ENCODE data around the gene PHF21B.

Gene PHF21B

GRCh38 chr22:44892803-44893730 is 116.7 kb downstream of the PHF21B start:
- no peak for DNase-seq
- ATAC-seq (replicated peaks), result no peak
- Mint-ChIP-seq H3K4me1 (no peaks in the 10 kb centered on the region), H3K36me3 (no peaks in the 10 kb centered on the region), H3K27me3 (no peaks in the 10 kb centered on the region), H3K27ac (peak overlapping the region; percentile 56), H3K4me3 (no peak overlapping the region), H3K9me3 (no peaks in the 10 kb centered on the region)

GRCh38 chr22:44892243-44892642 is 117.6 kb downstream of the PHF21B start:
- Mint-ChIP-seq H3K36me3 (no peaks in the 10 kb centered on the region), H3K27me3 (no peaks in the 10 kb centered on the region), H3K4me3 (no peak overlapping the region), H3K27ac (no peak overlapping the region), H3K9me3 (no peaks in the 10 kb centered on the region), H3K4me1 (no peaks in the 10 kb centered on the region)
- DNase-seq (no peak), ATAC-seq (replicated peaks) (no peak)

GRCh38 chr22:44891791-44892190 is 118.0 kb downstream of the PHF21B start:
- Mint-ChIP-seq H3K36me3 (no peaks in the 10 kb centered on the region), H3K27ac (no peak overlapping the region), H3K9me3 (no peaks in the 10 kb centered on the region), H3K4me1 (no peaks in the 10 kb centered on the region), H3K4me3 (no peak overlapping the region), H3K27me3 (no peaks in the 10 kb centered on the region)
- no peak for ATAC-seq (replicated peaks)
- no peak for DNase-seq

- Mint-ChIP-seq H3K4me3 (no peak overlapping the region), H3K4me1 (no peaks in the 10 kb centered on the region), H3K27me3 (no peaks in the 10 kb centered on the region), H3K27ac (no peak overlapping the region), H3K9me3 (no peaks in the 10 kb centered on the region), H3K36me3 (no peaks in the 10 kb centered on the region)
- ATAC-seq (replicated peaks) (no peak), DNase-seq (no peak)
Measured at GRCh38 chr22:44891293-44891747, 118.5 kb downstream of the PHF21B start.

- no peaks in the 10 kb centered on the region for H3K9me3 Mint-ChIP-seq
- H3K27me3 Mint-ChIP-seq, result peaks cover 0 to 3% of the 10 kb centered on the region in 2 donors
- H3K27ac Mint-ChIP-seq, result no peak overlapping the region
- ATAC-seq (replicated peaks) (peak in 1 of 2 donors; percentile 19), DNase-seq (no peak)
- no peaks in the 10 kb centered on the region for H3K36me3 Mint-ChIP-seq
- no peaks in the 10 kb centered on the region for H3K4me1 Mint-ChIP-seq
- no peak overlapping the region for H3K4me3 Mint-ChIP-seq
Measured at GRCh38 chr22:44890416-44891292, 119.2 kb downstream of the PHF21B start.

- Mint-ChIP-seq H3K4me1 (no peaks in the 10 kb centered on the region), H3K9me3 (no peaks in the 10 kb centered on the region), H3K36me3 (no peaks in the 10 kb centered on the region), H3K27ac (no peak overlapping the region), H3K27me3 (peaks cover 0 to 3% of the 10 kb centered on the region in 2 donors), H3K4me3 (no peak overlapping the region)
- DNase-seq (no peak), ATAC-seq (replicated peaks) (no peak)
Measured at GRCh38 chr22:44889255-44889878, 120.4 kb downstream of the PHF21B start.

- H3K36me3 Mint-ChIP-seq, result no peaks in the 10 kb centered on the region
- no peaks in the 10 kb centered on the region for H3K4me1 Mint-ChIP-seq
- no peak for ATAC-seq (replicated peaks)
- H3K27ac Mint-ChIP-seq, result no peak overlapping the region
- H3K27me3 Mint-ChIP-seq, result peaks cover 0 to 3% of the 10 kb centered on the region in 2 donors
- no peak for DNase-seq
- H3K4me3 Mint-ChIP-seq, result no peak overlapping the region
- no peaks in the 10 kb centered on the region for H3K9me3 Mint-ChIP-seq
Measured at GRCh38 chr22:44888491-44889254, 121.1 kb downstream of the PHF21B start.

- no peaks in the 10 kb centered on the region for H3K9me3 Mint-ChIP-seq
- H3K27me3 Mint-ChIP-seq, result peaks cover 0 to 3% of the 10 kb centered on the region in 2 donors
- ATAC-seq (replicated peaks), result no peak
Measured at GRCh38 chr22:44887941-44888366, 121.9 kb downstream of the PHF21B start.

GRCh38 chr22:44885806-44886360 is 123.9 kb downstream of the PHF21B start:
- no peak overlapping the region for H3K4me3 Mint-ChIP-seq
- no peaks in the 10 kb centered on the region for H3K4me1 Mint-ChIP-seq
- H3K36me3 Mint-ChIP-seq, result no peaks in the 10 kb centered on the region
- H3K9me3 Mint-ChIP-seq, result no peaks in the 10 kb centered on the region
- ATAC-seq (replicated peaks), result no peak
- no peak overlapping the region for H3K27ac Mint-ChIP-seq
- DNase-seq, result no peak
- peaks cover 0 to 3% of the 10 kb centered on the region in 2 donors for H3K27me3 Mint-ChIP-seq

More at GRCh38 chr22:44887941-44888366, 121.9 kb downstream of the PHF21B start:
- Mint-ChIP-seq H3K27ac (no peak overlapping the region), H3K4me3 (no peak overlapping the region), H3K4me1 (no peaks in the 10 kb centered on the region), H3K36me3 (no peaks in the 10 kb centered on the region)
- no peak for DNase-seq

GRCh38 chr22:44884968-44885805 is 124.6 kb downstream of the PHF21B start:
- Mint-ChIP-seq H3K27ac (no peak overlapping the region), H3K4me1 (no peaks in the 10 kb centered on the region), H3K4me3 (no peak overlapping the region), H3K27me3 (peaks cover 0 to 3% of the 10 kb centered on the region in 2 donors), H3K36me3 (no peaks in the 10 kb centered on the region), H3K9me3 (no peaks in the 10 kb centered on the region)
- ATAC-seq (replicated peaks) (no peak), DNase-seq (no peak)

- H3K4me3 Mint-ChIP-seq, result no peak overlapping the region
- no peak for ATAC-seq (replicated peaks)
- no peak overlapping the region for H3K27ac Mint-ChIP-seq
- no peaks in the 10 kb centered on the region for H3K9me3 Mint-ChIP-seq
- DNase-seq, result no peak
- no peaks in the 10 kb centered on the region for H3K36me3 Mint-ChIP-seq
- peaks cover 0 to 3% of the 10 kb centered on the region in 2 donors for H3K27me3 Mint-ChIP-seq
- no peaks in the 10 kb centered on the region for H3K4me1 Mint-ChIP-seq
Measured at GRCh38 chr22:44884562-44884961, 125.2 kb downstream of the PHF21B start.

- ATAC-seq (replicated peaks) (no peak), DNase-seq (no peak)
- no peaks in the 10 kb centered on the region for H3K9me3 Mint-ChIP-seq
- H3K36me3 Mint-ChIP-seq, result no peaks in the 10 kb centered on the region
- no peak overlapping the region for H3K27ac Mint-ChIP-seq
- H3K27me3 Mint-ChIP-seq, result peaks cover 0 to 3% of the 10 kb centered on the region in 2 donors
- no peaks in the 10 kb centered on the region for H3K4me1 Mint-ChIP-seq
- H3K4me3 Mint-ChIP-seq, result no peak overlapping the region
Measured at GRCh38 chr22:44883011-44883421, 126.8 kb downstream of the PHF21B start.
